DMS 273 (cell line): ENCODE results near the gene GAS1.

Source experiments
- DNase-seq: peaks from one replicate; lab custom pipeline; 2025; ENCODE audit not compliant: unreplicated experiment; lab: John Stamatoyannopoulos, UW

The GAS1 gene

GRCh38 chr9:86926145-86926544 lies 21.2 kb downstream of the GAS1 start:
- DNase-seq, result no peak

- DNase-seq, result no peak
Observed at GRCh38 chr9:86925686-86926085, 21.6 kb downstream of the GAS1 start.

- DNase-seq, result no peak
Observed at GRCh38 chr9:86924206-86924605, 23.1 kb downstream of the GAS1 start.

GRCh38 chr9:86921151-86921923 lies 26.0 kb downstream of the GAS1 start:
- DNase-seq, result peak; percentile 6

GRCh38 chr9:86918556-86918955 lies 28.8 kb downstream of the GAS1 start:
- DNase-seq, result no peak

GRCh38 chr9:86912210-86912609 lies 35.1 kb downstream of the GAS1 start:
- no peak for DNase-seq

GRCh38 chr9:86909388-86909787 lies 37.9 kb downstream of the GAS1 start:
- no peak for DNase-seq

GRCh38 chr9:86908261-86908660 lies 39.0 kb downstream of the GAS1 start:
- no peak for DNase-seq

GRCh38 chr9:86907346-86907745 lies 40.0 kb downstream of the GAS1 start:
- no peak for DNase-seq

- no peak for DNase-seq
Observed at GRCh38 chr9:86903734-86904085, 43.6 kb downstream of the GAS1 start.

- no peak for DNase-seq
Observed at GRCh38 chr9:86902991-86903733, 44.1 kb downstream of the GAS1 start.

- DNase-seq, result no peak
Observed at GRCh38 chr9:86902586-86902985, 44.7 kb downstream of the GAS1 start.

GRCh38 chr9:86902176-86902575 lies 45.1 kb downstream of the GAS1 start:
- DNase-seq, result no peak

- no peak for DNase-seq
Observed at GRCh38 chr9:86901511-86901910, 45.8 kb downstream of the GAS1 start.
